SKM-1 (cell line): ENCODE results near the gene KCNK5.

Experiments
- DNase-seq: peaks from one replicate; lab custom pipeline; 2025; ENCODE audit not compliant: unreplicated experiment; lab: John Stamatoyannopoulos, UW

KCNK5 gene

GRCh38 chr6:39228992-39229767 lies at the start of gene KCNK5:
Gene KCNK5 (minus strand): TSS chr6:39229475. CDS start chr6:39229111, 364 bp downstream.
- DNase-seq, result peak; percentile 86

GRCh38 chr6:39276379-39276995 lies 47.2 kb upstream of the KCNK5 start:
- DNase-seq, result no peak

- no peak for DNase-seq
Measured at GRCh38 chr6:39274903-39275302, 45.6 kb upstream of the KCNK5 start.

GRCh38 chr6:39274471-39274870 lies 45.2 kb upstream of the KCNK5 start:
- DNase-seq, result no peak

- no peak for DNase-seq
Measured at GRCh38 chr6:39273406-39273821, 44.1 kb upstream of the KCNK5 start.

GRCh38 chr6:39269961-39270360 lies 40.7 kb upstream of the KCNK5 start:
- DNase-seq, result no peak

GRCh38 chr6:39268721-39269120 lies 39.4 kb upstream of the KCNK5 start:
- no peak for DNase-seq

GRCh38 chr6:39268171-39268570 lies 38.9 kb upstream of the KCNK5 start:
- DNase-seq, result no peak

- DNase-seq, result no peak
Measured at GRCh38 chr6:39266782-39267355, 37.6 kb upstream of the KCNK5 start.

- no peak for DNase-seq
Measured at GRCh38 chr6:39266375-39266774, 37.1 kb upstream of the KCNK5 start.

GRCh38 chr6:39263303-39264037 lies 34.2 kb upstream of the KCNK5 start:
- DNase-seq, result peak; percentile 45

- DNase-seq, result no peak
Measured at GRCh38 chr6:39261751-39262150, 32.5 kb upstream of the KCNK5 start.

- no peak for DNase-seq
Measured at GRCh38 chr6:39260953-39261352, 31.7 kb upstream of the KCNK5 start.

GRCh38 chr6:39260456-39260855 lies 31.2 kb upstream of the KCNK5 start:
- DNase-seq, result no peak

GRCh38 chr6:39256294-39256940 lies 27.1 kb upstream of the KCNK5 start:
- DNase-seq, result no peak

- no peak for DNase-seq
Measured at GRCh38 chr6:39254999-39255535, 25.8 kb upstream of the KCNK5 start.

GRCh38 chr6:39251406-39251805 lies 22.1 kb upstream of the KCNK5 start:
- no peak for DNase-seq

GRCh38 chr6:39250507-39250906 lies 21.2 kb upstream of the KCNK5 start:
- no peak for DNase-seq

GRCh38 chr6:39249278-39249677 lies 20.0 kb upstream of the KCNK5 start:
- DNase-seq, result no peak

GRCh38 chr6:39247667-39248194 lies 18.5 kb upstream of the KCNK5 start:
- DNase-seq, result no peak

GRCh38 chr6:39243809-39244208 lies 14.5 kb upstream of the KCNK5 start:
- no peak for DNase-seq
